K562 (cell line): ENCODE measurements around the gene TRAF5. TPM values are rescaled to one million over a fixed set of nuclear protein-coding genes. Genes with fewer than 3 reads are reported as not detected.

Experiments
- JUN ChIP-seq, 2 experiments: sonication (generic) in 1 of 2; formaldehyde crosslinking in 1 of 2; IDR thresholded peaks; 2 replicates each; pipeline versions ENCODE4 v1.6.1 to v1.8.0; 2012 to 2022; ENCODE audit warnings: borderline replicate concordance in 2 of 2, mild to moderate bottlenecking in 2 of 2, improper control_type of control experiment in 1 of 2, low read depth in 1 of 2, low read length in 1 of 2, missing genetic modification reagents in 1 of 2
- POLR2G ChIP-seq: fragments of 200-400 bp; formaldehyde crosslinking; IDR thresholded peaks from 2 replicates; pipeline ENCODE4 v1.6.1; 2017; ENCODE audit warnings: low read depth, mild to moderate bottlenecking, antibody characterized with exemption, low read length, moderate library complexity
- RBM25 ChIP-seq: fragments of 200-400 bp; formaldehyde crosslinking; IDR thresholded peaks from 2 replicates; pipeline ENCODE4 v1.6.1; 2018; ENCODE audit warnings: low read length, low read depth, moderate library complexity; ENCODE audit not compliant: severe bottlenecking
- SLC30A9 ChIP-seq: fragments of 250-450 bp; sonication (Bioruptor Pico); IDR thresholded peaks from 2 replicates; pipeline ENCODE4 v1.8.0; 2022; ENCODE audit warnings: mild to moderate bottlenecking, moderate library complexity
- TRIM24 ChIP-seq, 2 experiments: fragments of 450-650 bp; IDR thresholded peaks; 2 replicates each; pipeline ENCODE4 v1.6.1; 2016
- polyA plus RNA-seq, 8 experiments: library from polyadenylated mRNA; depleted of rRNA in 4 of 8; stranded (reverse) in 5 of 8; unstranded in 3 of 8; fragments of >200 nt; fragmentation: Nextera tagmentation in 2 of 8; fragmentation: Illumina TruSeq in 1 of 8; extraction: Ambion mirVana in 2 of 8; extraction: Trizol in 1 of 8; gene quantifications; 2 replicates each; pipeline versions ENCODE4 v1.2.1 to v1.2.3, GENCODE V29; 2011 to 2014; ENCODE audit warnings: inconsistent platforms in 1 of 8, missing spikeins in 1 of 8
- total RNA-seq, 7 experiments: library from RNA; depleted of rRNA in 6 of 7; stranded (reverse); fragments of >200 nt in 6 of 7; fragmentation: Illumina TruSeq in 2 of 7; extraction: Trizol in 2 of 7; gene quantifications; 2 replicates each; pipeline versions ENCODE4 v1.2.1 to v1.2.3, GENCODE V29; 2011 to 2021; ENCODE audit warnings: low replicate concordance in 1 of 7
- TF ChIP-seq, protein P1 (sequence below), 2 experiments: fragments of 450-650 bp in 1 of 2; sonication (generic) in 1 of 2; formaldehyde crosslinking in 1 of 2; IDR thresholded peaks in 1 of 2; conservative IDR thresholded peaks in 1 of 2; 2 replicates each; pipeline versions ENCODE4 v1.6.1 to v1.8.1; 2016 to 2023; ENCODE audit warnings: mild to moderate bottlenecking in 2 of 2, moderate library complexity in 2 of 2, inconsistent platforms in 1 of 2, missing genetic modification reagents in 1 of 2
- TF ChIP-seq, protein P2 (sequence below), 3 experiments: fragments of 200-800 bp in 1 of 3; fragments of 250-450 bp in 1 of 3; fragments of 450-650 bp in 1 of 3; sonication (Bioruptor Pico) in 1 of 3; sonication (Bioruptor generic) in 1 of 3; formaldehyde crosslinking in 1 of 3; IDR thresholded peaks; 2 replicates each; pipeline versions ENCODE4 v1.6.1 to v1.8.0; 2016 to 2022; ENCODE audit warnings: mild to moderate bottlenecking in 2 of 3, missing genetic modification characterization in 2 of 3, missing compliant biosample characterization in 1 of 3, moderate library complexity in 1 of 3
- TF ChIP-seq, protein P3 (sequence below): fragments of 250-450 bp; sonication (Bioruptor Pico); IDR thresholded peaks from 2 replicates; pipeline ENCODE4 v1.6.1; 2021; ENCODE audit warnings: mild to moderate bottlenecking

The TRAF5 gene
- total and polyA plus RNA-seq, 9 of the 15 experiments (the other 6 are each of a cell fraction or from before 2014, with no cell fraction given): 2.0 to 9.3 (median 5.3) TPM

DNA sequence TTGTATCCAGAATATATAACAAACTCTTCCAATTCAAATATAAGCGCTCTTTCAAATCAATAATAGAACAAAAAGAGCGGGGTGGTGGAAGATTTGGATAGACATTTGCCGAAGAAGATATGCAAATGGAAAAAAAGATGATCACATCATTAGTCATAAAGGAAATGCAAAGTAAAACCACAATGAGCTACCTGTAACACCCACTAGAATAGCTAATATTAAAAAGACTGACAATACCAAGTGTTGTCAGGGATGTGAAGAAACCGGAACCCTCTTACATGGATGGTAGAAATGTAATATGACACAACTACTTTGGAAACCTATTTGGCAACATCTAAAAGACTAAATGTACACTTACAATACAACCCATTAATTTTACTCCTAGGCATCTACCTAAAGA lies 5.7 kb upstream of the TRAF5 start (continued):
- TF ChIP-seq, protein P1, sequence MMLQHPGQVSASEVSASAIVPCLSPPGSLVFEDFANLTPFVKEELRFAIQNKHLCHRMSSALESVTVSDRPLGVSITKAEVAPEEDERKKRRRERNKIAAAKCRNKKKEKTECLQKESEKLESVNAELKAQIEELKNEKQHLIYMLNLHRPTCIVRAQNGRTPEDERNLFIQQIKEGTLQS (IDR thresholded peaks at IDR 0.05): peak; percentile 80
- TF ChIP-seq, protein P1 (CRISPR knock-in tag; conservative IDR thresholded peaks at IDR 0.05): no peak
- TF ChIP-seq JUN (IDR thresholded peaks at IDR 0.05; ENCODE audit: borderline replicate concordance, low read depth, low read length): peak; percentile 69
- TF ChIP-seq JUN (CRISPR knock-in tag; IDR thresholded peaks at IDR 0.05; ENCODE audit: borderline replicate concordance): no peak
- 0 out of 4 replicates have a peak, but pooled peaks of 1 of the 2 experiments have one; percentile 11 for TF ChIP-seq TRIM24 (IDR thresholded peaks at IDR 0.05)
- TF ChIP-seq SLC30A9 (CRISPR knock-in tag): no peak
- TF ChIP-seq POLR2G: no peak
- TF ChIP-seq, protein P2, sequence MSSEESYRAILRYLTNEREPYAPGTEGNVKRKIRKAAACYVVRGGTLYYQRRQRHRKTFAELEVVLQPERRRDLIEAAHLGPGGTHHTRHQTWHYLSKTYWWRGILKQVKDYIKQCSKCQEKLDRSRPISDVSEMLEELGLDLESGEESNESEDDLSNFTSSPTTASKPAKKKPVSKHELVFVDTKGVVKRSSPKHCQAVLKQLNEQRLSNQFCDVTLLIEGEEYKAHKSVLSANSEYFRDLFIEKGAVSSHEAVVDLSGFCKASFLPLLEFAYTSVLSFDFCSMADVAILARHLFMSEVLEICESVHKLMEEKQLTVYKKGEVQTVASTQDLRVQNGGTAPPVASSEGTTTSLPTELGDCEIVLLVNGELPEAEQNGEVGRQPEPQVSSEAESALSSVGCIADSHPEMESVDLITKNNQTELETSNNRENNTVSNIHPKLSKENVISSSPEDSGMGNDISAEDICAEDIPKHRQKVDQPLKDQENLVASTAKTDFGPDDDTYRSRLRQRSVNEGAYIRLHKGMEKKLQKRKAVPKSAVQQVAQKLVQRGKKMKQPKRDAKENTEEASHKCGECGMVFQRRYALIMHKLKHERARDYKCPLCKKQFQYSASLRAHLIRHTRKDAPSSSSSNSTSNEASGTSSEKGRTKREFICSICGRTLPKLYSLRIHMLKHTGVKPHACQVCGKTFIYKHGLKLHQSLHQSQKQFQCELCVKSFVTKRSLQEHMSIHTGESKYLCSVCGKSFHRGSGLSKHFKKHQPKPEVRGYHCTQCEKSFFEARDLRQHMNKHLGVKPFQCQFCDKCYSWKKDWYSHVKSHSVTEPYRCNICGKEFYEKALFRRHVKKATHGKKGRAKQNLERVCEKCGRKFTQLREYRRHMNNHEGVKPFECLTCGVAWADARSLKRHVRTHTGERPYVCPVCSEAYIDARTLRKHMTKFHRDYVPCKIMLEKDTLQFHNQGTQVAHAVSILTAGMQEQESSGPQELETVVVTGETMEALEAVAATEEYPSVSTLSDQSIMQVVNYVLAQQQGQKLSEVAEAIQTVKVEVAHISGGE (CRISPR knock-in tag; IDR thresholded peaks at IDR 0.05): no peak
- TF ChIP-seq RBM25: peak; percentile 12
- TF ChIP-seq, protein P3, sequence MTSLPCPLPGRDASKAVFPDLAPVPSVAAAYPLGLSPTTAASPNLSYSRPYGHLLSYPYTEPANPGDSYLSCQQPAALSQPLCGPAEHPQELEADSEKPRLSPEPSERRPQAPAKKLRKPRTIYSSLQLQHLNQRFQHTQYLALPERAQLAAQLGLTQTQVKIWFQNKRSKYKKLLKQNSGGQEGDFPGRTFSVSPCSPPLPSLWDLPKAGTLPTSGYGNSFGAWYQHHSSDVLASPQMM (CRISPR knock-in tag): no peak
